ENCODE measurements around the gene TMEM175. TPM values are rescaled to one million over a fixed set of nuclear protein-coding genes. Genes with fewer than 3 reads are reported as not detected.

The TMEM175 gene
- total and polyA plus RNA-seq, 9 of the 15 experiments (the other 6 are each of a cell fraction or from before 2014, with no cell fraction given) = 0.13 to 30.9 (median 9.4) TPM

DNA sequence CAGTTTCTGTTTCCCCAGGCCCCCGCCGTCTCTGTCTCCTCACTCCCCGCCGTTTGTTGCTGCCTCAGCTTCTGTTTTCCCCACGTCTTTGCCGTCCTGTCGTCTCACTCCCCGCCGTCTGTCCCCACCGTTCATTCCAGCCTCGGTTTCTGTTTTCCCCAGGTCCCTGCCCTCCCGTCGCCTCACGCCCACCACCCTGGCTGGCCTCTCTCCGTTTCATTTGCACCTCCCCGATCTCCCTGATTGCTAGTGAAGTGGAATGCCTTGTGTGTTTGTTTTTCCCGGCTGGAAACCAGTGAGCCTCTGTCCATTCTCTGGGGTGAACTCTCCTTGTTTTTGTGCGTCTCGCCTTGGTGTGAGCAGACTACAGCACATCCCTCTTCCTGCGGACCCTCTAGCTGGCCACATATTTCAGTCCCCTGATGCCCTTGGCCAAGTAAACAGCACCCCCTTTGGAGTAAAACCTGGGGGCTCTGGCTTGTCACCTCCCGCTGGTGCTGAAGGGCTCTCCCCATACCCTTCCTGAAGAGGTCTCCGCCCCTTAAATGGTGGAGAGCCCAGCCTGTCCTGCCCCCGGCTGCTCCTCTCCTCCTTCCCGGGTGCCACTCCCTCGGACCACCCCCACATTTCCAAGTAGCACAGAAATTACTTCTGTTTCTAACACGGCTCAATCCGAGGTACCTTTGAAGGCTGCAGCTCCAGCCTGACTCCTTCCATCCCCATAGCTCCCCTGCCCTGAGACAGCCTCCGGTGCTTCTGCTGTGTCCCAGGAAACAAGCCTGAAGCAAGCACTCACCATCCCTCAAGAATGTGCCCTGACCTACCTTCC is 13.2 kb downstream of the TMEM175 start:
- ATAC-seq (no peak; the same call in 2 of the 3 replicates), DNase-seq (ENCODE audit: extremely low read depth in 1 of 4, low spot score in 3 of 4) (no peak), FAIRE-seq (no peak)
- H3K4me3 ChIP-seq = no peak overlapping the region
- no peaks in the 10 kb centered on the region for H3K9me3 ChIP-seq (replicated peaks; ENCODE audit: control insufficient read depth, insufficient read depth, low read depth, low read length)
- no peak for TF ChIP-seq JUNB (CRISPR knock-in tag; conservative IDR thresholded peaks at IDR 0.05)
- TF ChIP-seq ZNF551 (CRISPR knock-in tag; IDR thresholded peaks at IDR 0.05) = no peak
- TF ChIP-seq PHF21A (IDR thresholded peaks at IDR 0.05; ENCODE audit: borderline replicate concordance, low read depth) = no peak
- no peak for TF ChIP-seq RBM39 (optimal IDR thresholded peaks at IDR 0.05; ENCODE audit: low read depth, low read length)
- no peak for TF ChIP-seq HNRNPK (IDR thresholded peaks at IDR 0.05; ENCODE audit: low read depth, low read length, poor library complexity, severe bottlenecking)
- TF ChIP-seq HNRNPUL1 (IDR thresholded peaks at IDR 0.05; ENCODE audit: low read length) = no peak
- no peak for TF ChIP-seq IFI16 (CRISPR knock-in tag; IDR thresholded peaks at IDR 0.05)
- no peak for TF ChIP-seq ZNF280A (IDR thresholded peaks at IDR 0.05; ENCODE audit: low read depth, partially characterized antibody)
- peak overlapping the region in 1 of 2 experiments; percentile 53; a peak in 2 of 4 replicates for H3K9ac ChIP-seq (ENCODE audit: insufficient read depth in 1 of 2, low read depth in 2 of 2, low read length in 2 of 2)
- CTCF ChIA-PET (ENCODE audit: low intra/inter-chr PET ratio) = no interaction called here
- H4K20me1 ChIP-seq (replicated peaks; ENCODE audit: control insufficient read depth, insufficient read depth, low read length) = 0 out of 2 replicates have a peak, but pooled peaks cover 4% of the 10 kb centered on the region
- no peaks in the 10 kb centered on the region for H3K36me3 ChIP-seq (ENCODE audit: control insufficient read depth, insufficient read depth, low read length)
- H3K27ac ChIP-seq (ENCODE audit: extremely low read depth, low read depth, low read length) = no peak overlapping the region
- no peaks in the 10 kb centered on the region for H3K9me1 ChIP-seq (ENCODE audit: control insufficient read depth, insufficient read depth, low read length)
- no peak overlapping the region for H3K4me2 ChIP-seq (ENCODE audit: insufficient read depth, low read length)
- BruUV-seq (replicated peaks) = no TSS peak
- POLR2A ChIA-PET = interaction anchor here (2.8 kb wide), 1 partner anchor 13 kb away, joined by 11 read pairs; the partner anchor contains the start of genes GAK and TMEM175
- no peak overlapping the region for H2AFZ ChIP-seq (ENCODE audit: low read depth, low read length)
- intact Hi-C loops (cut with micrococcal nuclease) (no loop called here), in situ Hi-C loops (cut with MboI) (no loop called here)
- 49% methylated on average over 28 of the region's 28 CpGs for WGBS (ENCODE audit: insufficient coverage, low coverage, missing lambda C conversion rate)
- H3K79me2 ChIP-seq (ENCODE audit: control insufficient read depth, insufficient read depth, low read length) = no peaks in the 10 kb centered on the region
- H3K4me1 ChIP-seq (replicated peaks in 1 of 2; ENCODE audit: control insufficient read depth in 2 of 2, insufficient read depth in 2 of 2, low read length in 2 of 2) = peaks cover 0 to 42% of the 10 kb centered on the region in 2 experiments; a peak in 2 of 5 replicates
- H3K27me3 ChIP-seq (ENCODE audit: control insufficient read depth in 2 of 2, insufficient read depth in 2 of 2, low read length in 2 of 2) = no peaks in the 10 kb centered on the region

Data from K562 (cell line).